ENCODE results near the gene COL11A1.

The COL11A1 gene

GRCh38 chr1:102897557-102897956 is 210.8 kb downstream of the COL11A1 start:
- DNase-seq, result peak; percentile 73

- DNase-seq, result no peak
Measured at GRCh38 chr1:102896771-102897170, 211.6 kb downstream of the COL11A1 start.

DNA sequence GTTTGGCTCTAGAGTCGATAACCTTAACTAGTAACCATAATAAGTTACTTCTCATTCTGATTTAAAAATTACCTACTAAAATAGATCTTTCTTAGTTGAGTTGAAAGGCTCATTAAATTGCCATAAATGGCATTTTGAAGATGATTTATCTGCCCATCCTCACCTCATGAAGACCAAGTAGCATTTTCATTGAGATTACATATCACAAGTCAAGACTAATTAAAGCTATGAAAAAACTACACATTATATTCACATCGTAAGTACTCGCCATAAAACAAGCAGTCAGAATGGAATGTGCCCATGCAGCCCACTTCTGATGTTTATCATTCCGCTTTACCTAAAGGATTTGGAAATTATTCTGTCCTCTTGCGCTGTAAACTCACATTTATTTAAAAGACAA is 212.0 kb downstream of the COL11A1 start:
- DNase-seq, result no peak

DNA sequence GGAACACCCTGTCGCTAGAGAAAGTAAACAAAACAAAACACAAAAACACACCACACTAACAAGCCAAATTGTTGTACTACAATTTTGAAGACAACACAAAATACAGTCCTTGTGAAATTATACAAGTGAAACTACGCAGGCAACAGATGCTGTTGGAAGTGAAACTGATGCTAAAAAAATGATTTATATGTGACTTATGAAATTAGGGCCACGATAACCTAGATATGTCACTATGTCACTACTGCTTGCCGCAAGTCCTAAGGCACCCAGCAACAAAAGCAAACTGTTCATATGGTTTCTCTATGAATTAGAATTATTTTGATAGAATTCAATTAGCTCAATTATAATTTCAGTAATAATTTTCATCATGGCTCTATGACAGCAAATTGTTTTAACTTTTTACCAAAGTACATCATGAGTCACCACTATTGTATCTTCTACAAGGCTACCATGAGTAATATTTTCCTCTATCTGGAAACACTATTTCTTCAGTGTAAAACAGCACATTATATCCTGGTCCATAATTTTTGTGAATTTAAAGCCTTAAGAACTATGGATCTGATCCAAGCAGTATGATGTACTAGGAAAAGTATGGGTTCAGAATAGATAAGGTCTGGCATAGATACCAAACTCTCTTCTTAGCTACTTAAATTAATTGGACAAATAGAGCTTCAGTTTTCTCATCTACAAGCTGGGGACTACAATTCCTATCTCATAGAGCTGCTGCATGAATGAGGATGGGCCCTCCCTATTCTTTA is 216.3 kb downstream of the COL11A1 start:
- peak; percentile 86 for DNase-seq

GRCh38 chr1:102886638-102887037 is 221.7 kb downstream of the COL11A1 start:
- no peak for DNase-seq

DNA sequence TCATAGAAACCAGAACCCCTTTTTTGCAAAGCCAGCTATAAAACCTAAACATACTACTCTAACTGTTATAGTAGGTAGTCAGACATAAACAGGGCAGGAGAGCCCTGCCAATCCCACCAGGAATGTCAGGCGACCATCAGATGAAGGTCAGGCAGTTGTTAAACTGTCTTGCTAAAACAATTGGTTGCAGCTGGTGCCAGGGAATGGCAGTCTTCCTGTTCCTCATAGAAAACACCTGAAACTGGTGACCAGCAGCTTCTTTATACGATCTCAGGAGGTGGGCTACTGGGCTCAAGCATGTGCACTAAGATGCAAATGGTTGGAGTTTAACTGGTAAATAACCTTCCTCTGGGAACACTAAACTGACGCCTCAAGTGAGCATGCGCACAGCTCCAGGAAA is 224.1 kb downstream of the COL11A1 start:
- DNase-seq, result no peak

DNA sequence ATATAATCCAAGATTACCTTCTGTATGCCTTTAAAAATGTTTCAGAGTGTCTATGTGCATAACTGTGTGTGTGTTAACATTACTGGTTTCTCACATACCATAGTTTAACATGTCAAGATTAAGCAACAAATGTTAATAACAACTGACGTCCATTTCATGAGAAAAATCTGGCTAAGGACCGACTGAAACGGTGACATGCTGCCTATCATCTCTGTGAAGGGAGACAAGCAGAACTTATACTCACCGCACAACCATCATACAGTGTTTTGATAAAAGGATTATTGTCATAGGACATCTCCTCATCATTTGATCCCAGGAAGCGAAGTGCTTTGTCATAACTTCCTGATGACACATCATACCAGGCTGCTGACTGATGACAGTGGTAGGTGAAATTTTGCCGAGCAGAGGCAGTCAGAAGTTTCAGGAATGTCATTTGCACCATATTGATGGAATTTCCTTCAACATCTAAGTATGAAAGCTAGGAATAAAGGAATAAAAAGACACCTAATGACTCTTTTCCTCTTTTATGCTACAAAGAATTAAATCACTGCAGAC is 228.8 kb downstream of the COL11A1 start:
- peak; percentile 91 for DNase-seq

- no peak for DNase-seq
Measured at GRCh38 chr1:102875756-102876155, 232.6 kb downstream of the COL11A1 start.

DNA sequence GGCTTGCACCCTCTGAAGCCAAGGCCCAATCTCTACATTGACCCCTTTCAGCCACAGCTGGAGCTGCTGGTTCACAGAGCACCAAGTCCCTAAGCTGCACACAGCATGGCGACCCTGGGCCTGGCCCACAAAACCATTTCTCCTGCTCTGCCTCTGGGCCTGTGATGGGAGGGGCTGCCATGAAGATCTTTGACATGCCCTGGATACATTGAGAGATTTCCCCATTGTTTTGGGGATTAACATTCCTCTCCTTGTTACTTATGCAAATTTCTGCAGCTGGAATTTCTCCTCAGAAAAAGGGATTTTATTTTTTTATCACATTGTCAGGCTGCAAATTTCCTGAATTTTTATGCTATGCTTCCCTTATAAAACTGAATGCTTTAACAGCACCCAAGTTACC is 235.8 kb downstream of the COL11A1 start:
- no peak for DNase-seq

DNA sequence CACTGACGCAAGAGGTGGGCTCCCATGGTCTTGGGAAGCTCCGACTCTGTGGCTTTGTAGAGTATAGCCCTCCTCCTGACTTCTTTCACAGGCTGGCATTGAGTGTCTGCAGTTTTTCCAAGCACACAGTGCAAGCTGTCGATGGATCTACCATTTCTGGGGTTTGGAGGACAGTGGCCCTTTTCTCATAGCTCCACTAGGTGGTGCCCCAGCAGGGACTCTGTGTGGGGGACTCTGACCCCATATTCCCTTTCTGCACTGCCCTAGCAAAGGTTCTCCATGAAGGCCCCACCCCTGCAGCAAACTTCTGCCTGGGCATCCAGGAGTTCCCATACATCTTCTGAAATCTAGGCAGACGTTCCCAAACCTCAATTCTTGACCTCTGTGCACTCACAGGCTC is 236.2 kb downstream of the COL11A1 start:
- DNase-seq, result no peak

DNA sequence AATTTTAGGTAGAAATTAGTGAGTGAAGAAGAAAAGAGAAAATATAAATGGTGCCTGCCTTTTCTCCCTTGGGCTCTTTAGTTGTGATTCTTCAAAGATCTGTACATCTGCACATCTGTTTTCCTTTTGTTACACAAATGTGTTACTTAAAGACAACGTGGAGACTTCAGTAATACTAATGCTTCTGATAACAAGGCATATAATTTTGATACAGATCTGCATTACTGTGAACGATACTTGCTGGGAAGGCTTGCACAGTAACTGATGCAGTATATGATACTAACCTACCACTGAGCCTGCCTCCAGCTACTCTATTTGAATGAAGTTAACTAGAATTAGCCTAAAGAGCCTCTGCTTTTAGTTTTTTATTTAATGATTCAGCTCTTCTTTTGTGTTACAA is 244.6 kb downstream of the COL11A1 start:
- DNase-seq, result no peak

- DNase-seq, result peak; percentile 38
Measured at GRCh38 chr1:102861247-102861646, 247.1 kb downstream of the COL11A1 start.

- peak; percentile 90 for DNase-seq
Measured at GRCh38 chr1:102858695-102859094, 249.6 kb downstream of the COL11A1 start.

GRCh38 chr1:102857251-102857650 is 251.1 kb downstream of the COL11A1 start:
- DNase-seq, result no peak

GRCh38 chr1:102853701-102854187 is 254.6 kb downstream of the COL11A1 start:
- no peak for DNase-seq

GRCh38 chr1:102853136-102853535 is 255.2 kb downstream of the COL11A1 start:
- no peak for DNase-seq

GRCh38 chr1:102852613-102853012 is 255.7 kb downstream of the COL11A1 start:
- peak; percentile 56 for DNase-seq

DNA sequence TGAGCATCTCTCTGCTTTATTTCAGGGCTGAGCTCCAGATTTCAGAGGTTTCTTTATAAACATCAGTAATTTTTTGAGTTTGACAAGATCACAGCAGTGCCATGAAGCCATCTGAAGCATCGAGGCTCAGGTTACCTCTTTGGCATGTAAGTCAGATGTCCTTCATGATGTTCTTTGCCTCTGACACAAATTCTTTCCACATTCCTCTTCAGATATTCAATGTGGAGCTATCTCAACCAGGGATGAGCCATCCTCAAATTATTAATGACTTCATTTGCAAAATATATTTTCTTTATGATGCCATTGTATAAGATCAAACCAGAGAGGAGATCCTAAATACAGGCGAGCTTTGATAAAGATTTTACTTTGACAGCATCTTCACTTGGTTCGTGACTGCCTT is 256.7 kb downstream of the COL11A1 start:
- peak; percentile 43 for DNase-seq

DNA sequence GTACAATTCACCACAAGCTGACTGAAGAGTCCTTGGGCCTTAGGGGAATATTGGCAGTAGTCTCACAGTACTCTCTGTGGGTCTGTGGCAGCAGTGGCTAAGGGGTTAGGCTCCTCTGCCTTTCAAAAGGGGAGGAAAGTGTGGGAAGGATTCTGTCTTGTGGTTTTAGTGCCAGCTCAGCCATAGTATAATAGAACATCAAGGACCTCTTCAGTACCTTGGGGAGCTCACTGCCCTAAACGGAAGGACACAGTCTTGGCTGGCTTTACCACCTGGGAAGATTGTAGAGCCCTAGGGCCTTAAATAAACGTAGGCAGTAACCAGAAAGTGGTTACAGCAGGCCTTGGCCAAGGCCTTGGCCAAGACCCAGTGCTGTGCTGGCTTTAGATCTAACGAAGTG is 265.7 kb downstream of the COL11A1 start:
- DNase-seq, result no peak

DNA sequence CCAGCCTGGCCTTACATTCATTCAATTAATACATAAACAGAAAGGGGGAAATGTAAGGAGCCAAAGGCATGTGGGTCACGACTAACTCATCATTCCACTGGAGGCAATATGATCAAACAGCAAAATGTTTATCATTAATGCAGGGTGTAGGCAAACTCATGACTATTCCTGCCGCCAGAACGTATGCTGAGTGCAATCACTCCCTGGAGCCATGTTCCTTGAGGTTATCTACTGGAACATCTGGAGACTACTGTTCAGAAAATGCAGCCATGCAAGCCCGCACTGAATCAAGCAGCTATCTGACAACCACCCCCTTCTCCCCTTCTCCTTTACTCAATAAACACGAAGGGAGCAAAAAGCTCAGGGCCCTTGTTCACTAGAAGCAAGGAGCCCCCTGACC is 267.6 kb downstream of the COL11A1 start:
- DNase-seq, result no peak

DNA sequence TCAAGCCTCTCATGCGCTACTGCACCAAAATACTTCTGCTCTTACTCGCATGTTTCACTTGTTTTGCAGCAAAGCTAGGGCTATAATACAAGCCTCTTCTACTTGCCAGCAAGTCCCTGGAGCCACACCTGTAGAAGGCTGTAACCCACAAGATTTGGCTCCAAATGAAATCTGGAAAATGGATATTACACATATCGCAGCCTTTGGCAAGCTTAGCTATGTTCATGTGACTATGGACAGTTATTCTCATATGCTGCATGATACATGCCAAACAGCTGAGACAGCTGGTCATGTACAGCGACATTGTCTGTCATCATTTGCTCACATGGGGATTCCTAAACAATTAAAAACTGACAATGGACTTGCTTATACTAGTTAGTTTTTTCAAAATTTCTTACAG is 270.3 kb downstream of the COL11A1 start:
- peak; percentile 11 for DNase-seq

GRCh38 chr1:102837551-102837950 is 270.8 kb downstream of the COL11A1 start:
- DNase-seq, result no peak

DNA sequence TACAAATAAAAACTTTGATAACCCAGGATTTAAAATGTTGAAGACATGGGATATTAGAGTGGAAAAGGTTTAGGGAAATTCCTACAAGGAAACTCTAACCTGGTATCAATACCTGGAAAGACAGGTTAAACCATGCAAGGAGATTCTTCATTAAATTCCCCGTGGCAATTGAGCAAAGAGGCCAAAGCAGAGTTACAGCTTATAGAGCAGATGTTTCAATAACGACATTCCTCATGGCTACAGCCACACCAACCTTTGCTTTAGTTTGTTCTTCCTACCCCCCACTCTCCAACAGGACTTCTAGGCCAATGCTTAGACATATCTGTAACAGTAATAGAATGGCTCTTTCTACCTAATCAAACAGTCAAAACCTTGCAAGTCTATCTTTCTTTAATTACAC is 271.3 kb downstream of the COL11A1 start:
- DNase-seq, result no peak

GRCh38 chr1:102834688-102835320 is 273.5 kb downstream of the COL11A1 start:
- DNase-seq, result peak; percentile 79

Data from HCEC 1CT (cell line).